Uterus (tissue), 2 donors: ENCODE measurements around the gene OR6N1.

ENCODE experiments used
- CTCF ChIP-seq, 4 experiments: fragments of 200-600 bp in 2 of 4; fragments of 450-650 bp in 2 of 4; sonication (generic) in 2 of 4; IDR thresholded peaks; one replicate each; pipeline ENCODE4 v1.5.1; 2016 to 2019; ENCODE audit warnings: antibody characterized with exemption in 4 of 4, mild to moderate bottlenecking in 2 of 4, moderate library complexity in 1 of 4
- POLR2A ChIP-seq, 2 donors: fragments of 450-650 bp; IDR thresholded peaks; one replicate each; pipeline ENCODE4 v1.6.1; 2016; ENCODE audit warnings: antibody characterized with exemption in 2 of 2, mild to moderate bottlenecking in 1 of 2, moderate library complexity in 1 of 2

- no peak for TF ChIP-seq CTCF (IDR thresholded peaks at IDR 0.05)
- no peak for TF ChIP-seq POLR2A (IDR thresholded peaks at IDR 0.05)
These were observed 19.8 kb downstream of the OR6N1 start for GRCh38 chr1:158752155-158752712.
